Hepatocyte (in vitro differentiated cells): ENCODE results near the gene REN. TPM values are rescaled to one million over a fixed set of nuclear protein-coding genes. Genes with fewer than 3 reads are reported as not detected.

Experiments used
- DNase-seq: peaks from one replicate; pipeline ENCODE4 v3.0.0-alpha.2; 2016; ENCODE audit warnings: low spot score
- H2AFZ ChIP-seq: fragments of 200-600 bp; sonication (generic); 2 replicates; pipeline ENCODE4 v1.6.0; 2016; ENCODE audit warnings: antibody characterized with exemption, mild to moderate bottlenecking
- H3K27ac ChIP-seq: fragments of 200-600 bp; sonication (generic); 2 replicates; pipeline ENCODE4 v1.5.1; 2016; ENCODE audit warnings: mild to moderate bottlenecking
- H3K27me3 ChIP-seq: fragments of 200-600 bp; sonication (generic); 2 replicates; pipeline ENCODE4 v1.6.1; 2016
- H3K36me3 ChIP-seq: fragments of 200-600 bp; sonication (generic); replicated peaks from 2 replicates; pipeline ENCODE4 v1.5.1; 2016; ENCODE audit warnings: low read depth; ENCODE audit not compliant: insufficient read depth
- H3K4me1 ChIP-seq: fragments of 200-600 bp; sonication (generic); 2 replicates; pipeline ENCODE4 v1.5.1; 2016; ENCODE audit warnings: mild to moderate bottlenecking, moderate library complexity; ENCODE audit not compliant: insufficient read depth
- H3K4me2 ChIP-seq: fragments of 200-600 bp; sonication (generic); 2 replicates; pipeline ENCODE4 v1.6.0; 2016
- H3K4me3 ChIP-seq: fragments of 200-600 bp; sonication (generic); 2 replicates; pipeline ENCODE4 v1.5.1; 2016; ENCODE audit warnings: mild to moderate bottlenecking
- H3K79me2 ChIP-seq: fragments of 200-600 bp; sonication (generic); 2 replicates; pipeline ENCODE4 v1.6.0; 2017; ENCODE audit warnings: mild to moderate bottlenecking
- H3K9me2 ChIP-seq: fragments of 200-600 bp; sonication (generic); replicated peaks from 2 replicates; pipeline ENCODE4 v1.6.0; 2017; ENCODE audit warnings: mild to moderate bottlenecking; ENCODE audit not compliant: insufficient read depth
- H3K9me3 ChIP-seq: fragments of 200-600 bp; sonication (generic); 2 replicates; pipeline ENCODE4 v1.5.1; 2016; ENCODE audit warnings: low read depth, mild to moderate bottlenecking
- H4K20me1 ChIP-seq: fragments of 200-600 bp; sonication (generic); 2 replicates; pipeline ENCODE4 v1.6.0; 2016; ENCODE audit warnings: mild to moderate bottlenecking; ENCODE audit not compliant: insufficient read depth, poor library complexity, severe bottlenecking
- EZH2 ChIP-seq: fragments of 200-600 bp; sonication (generic); IDR thresholded peaks from 2 replicates; pipeline ENCODE4 v1.6.1; 2016; ENCODE audit warnings: antibody characterized with exemption, mild to moderate bottlenecking, borderline replicate concordance
- EZH2phosphoT487 ChIP-seq: fragments of 200-600 bp; sonication (generic); IDR thresholded peaks from one replicate; pipeline ENCODE4 v1.6.1; 2018; ENCODE audit warnings: antibody characterized with exemption, mild to moderate bottlenecking, low read depth, moderate library complexity; ENCODE audit not compliant: unreplicated experiment, severe bottlenecking
- whole genome bisulfite sequencing: methylation state at CpG from one replicate; pipeline ENCODE4 v1.1.6; 2016; ENCODE audit warnings: low lambda C conversion rate; ENCODE audit errors: missing lambda C conversion rate; 5-methylcytosine and 5-hydroxymethylcytosine counted together
- polyA plus RNA-seq: library from polyadenylated mRNA; unstranded; fragments of >200 nt; fragmentation: Nextera tagmentation; extraction: Ambion mirVana; gene quantifications from 2 replicates; pipeline ENCODE4 v1.2.1, GENCODE V29; 2016
- total RNA-seq: library from RNA; depleted of rRNA; stranded (reverse); fragments of >200 nt; gene quantifications from 2 replicates; pipeline ENCODE4 v1.2.3, GENCODE V29; 2014
- TF ChIP-seq, protein P1 (sequence below): fragments of 200-600 bp; sonication (generic); IDR thresholded peaks from 2 replicates; pipeline ENCODE4 v1.5.1; 2016; ENCODE audit warnings: antibody characterized with exemption, mild to moderate bottlenecking; ENCODE audit not compliant: poor library complexity

Gene REN
- total and polyA plus RNA-seq, 2 experiments from 2014 or later = 15.4 to 18.4 TPM

DNA sequence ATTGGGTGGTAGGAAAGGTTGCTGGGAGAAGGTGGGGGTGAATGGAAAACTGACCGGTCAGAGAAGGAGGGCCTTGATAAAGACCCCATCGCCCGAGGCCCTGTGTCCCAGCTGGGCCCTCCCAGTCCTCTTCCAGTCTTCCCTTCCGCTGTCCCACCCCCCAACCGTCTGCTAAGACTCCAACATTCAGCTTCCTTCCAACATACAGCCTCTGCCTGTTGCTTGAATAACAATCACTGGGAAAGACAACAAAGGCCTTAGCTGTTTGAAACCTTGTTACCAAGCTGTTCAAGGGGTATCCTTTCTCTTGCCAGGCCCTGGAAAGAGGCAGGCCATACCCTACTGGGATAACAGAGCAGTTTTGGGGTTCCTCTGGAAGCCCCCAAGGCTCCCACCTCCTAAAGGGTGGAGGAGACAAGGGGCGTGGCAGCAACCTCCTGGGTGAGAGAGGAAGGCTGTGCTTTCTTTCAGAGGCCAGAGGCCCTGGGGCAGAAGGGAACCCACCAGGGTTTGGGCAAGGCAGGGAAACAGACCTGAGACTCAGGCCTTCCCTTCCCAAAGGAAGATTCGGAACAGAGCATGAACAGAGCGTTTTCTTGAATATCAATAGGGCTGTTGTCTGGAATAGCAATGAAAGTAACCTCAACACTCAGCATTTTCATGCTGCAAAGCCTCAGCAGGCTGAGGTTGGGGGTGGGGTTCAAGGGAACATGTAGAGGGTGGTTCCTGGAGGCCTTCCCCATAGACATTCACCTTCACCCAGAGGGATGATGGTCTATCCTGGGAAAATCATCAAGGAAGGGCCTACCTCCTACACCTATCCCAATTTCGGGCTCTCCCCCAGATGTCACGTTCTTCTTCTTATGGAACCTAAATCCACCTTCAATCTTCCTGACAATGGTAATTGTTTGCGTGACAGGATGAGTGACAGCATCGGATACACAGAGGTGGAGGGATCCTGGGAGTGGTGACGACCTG is 18.4 kb downstream of the REN start:
- DNase-seq = no peak
- Histone ChIP-seq H3K4me3 (no peak overlapping the region), H2AFZ (no peak overlapping the region), H3K36me3 (no peaks in the 10 kb centered on the region), H4K20me1 (no peaks in the 10 kb centered on the region), H3K4me1 (peaks cover 9% of the 10 kb centered on the region), H3K4me2 (no peak overlapping the region), H3K9me2 (no peaks in the 10 kb centered on the region), H3K79me2 (no peaks in the 10 kb centered on the region), H3K27me3 (no peaks in the 10 kb centered on the region), H3K9me3 (no peaks in the 10 kb centered on the region), H3K27ac (no peak overlapping the region)
- no peak for TF ChIP-seq EZH2
- TF ChIP-seq, protein P1, sequence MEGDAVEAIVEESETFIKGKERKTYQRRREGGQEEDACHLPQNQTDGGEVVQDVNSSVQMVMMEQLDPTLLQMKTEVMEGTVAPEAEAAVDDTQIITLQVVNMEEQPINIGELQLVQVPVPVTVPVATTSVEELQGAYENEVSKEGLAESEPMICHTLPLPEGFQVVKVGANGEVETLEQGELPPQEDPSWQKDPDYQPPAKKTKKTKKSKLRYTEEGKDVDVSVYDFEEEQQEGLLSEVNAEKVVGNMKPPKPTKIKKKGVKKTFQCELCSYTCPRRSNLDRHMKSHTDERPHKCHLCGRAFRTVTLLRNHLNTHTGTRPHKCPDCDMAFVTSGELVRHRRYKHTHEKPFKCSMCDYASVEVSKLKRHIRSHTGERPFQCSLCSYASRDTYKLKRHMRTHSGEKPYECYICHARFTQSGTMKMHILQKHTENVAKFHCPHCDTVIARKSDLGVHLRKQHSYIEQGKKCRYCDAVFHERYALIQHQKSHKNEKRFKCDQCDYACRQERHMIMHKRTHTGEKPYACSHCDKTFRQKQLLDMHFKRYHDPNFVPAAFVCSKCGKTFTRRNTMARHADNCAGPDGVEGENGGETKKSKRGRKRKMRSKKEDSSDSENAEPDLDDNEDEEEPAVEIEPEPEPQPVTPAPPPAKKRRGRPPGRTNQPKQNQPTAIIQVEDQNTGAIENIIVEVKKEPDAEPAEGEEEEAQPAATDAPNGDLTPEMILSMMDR = no peak
- no peak for TF ChIP-seq EZH2phosphoT487
- WGBS = 80% methylated on average over 13 of the region's 13 CpGs

DNA sequence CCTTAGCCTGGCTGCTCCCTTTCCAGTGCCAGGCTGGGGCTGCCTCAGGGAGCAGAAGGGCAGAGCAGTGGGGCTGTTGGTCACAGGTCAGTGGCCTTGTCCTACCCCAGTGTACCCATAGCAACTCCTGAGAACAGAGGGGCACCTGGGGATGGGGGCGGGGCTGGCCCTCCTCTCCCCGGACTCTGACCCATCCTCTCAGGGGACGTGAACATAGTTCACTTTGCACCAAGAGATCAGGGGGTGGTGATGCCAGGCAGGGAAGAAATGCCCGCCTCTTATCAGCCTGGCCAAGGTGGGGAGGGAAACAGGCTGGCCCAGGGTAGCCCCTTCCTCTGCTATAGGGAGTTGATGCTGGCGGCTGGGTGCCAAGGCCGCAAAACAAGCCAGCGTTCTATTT is 19.2 kb downstream of the REN start:
- Histone ChIP-seq H4K20me1 (no peaks in the 10 kb centered on the region), H3K9me2 (no peaks in the 10 kb centered on the region), H3K36me3 (no peaks in the 10 kb centered on the region), H3K79me2 (no peaks in the 10 kb centered on the region), H3K27ac (no peak overlapping the region), H2AFZ (no peak overlapping the region), H3K27me3 (no peaks in the 10 kb centered on the region), H3K4me2 (no peak overlapping the region), H3K4me3 (no peak overlapping the region), H3K9me3 (no peaks in the 10 kb centered on the region), H3K4me1 (peaks cover 5% of the 10 kb centered on the region)
- 90% methylated on average over 6 of the region's 7 CpGs for WGBS
- DNase-seq = no peak
- TF ChIP-seq, protein P1 = no peak
- TF ChIP-seq EZH2phosphoT487 = no peak
- TF ChIP-seq EZH2 = no peak

DNA sequence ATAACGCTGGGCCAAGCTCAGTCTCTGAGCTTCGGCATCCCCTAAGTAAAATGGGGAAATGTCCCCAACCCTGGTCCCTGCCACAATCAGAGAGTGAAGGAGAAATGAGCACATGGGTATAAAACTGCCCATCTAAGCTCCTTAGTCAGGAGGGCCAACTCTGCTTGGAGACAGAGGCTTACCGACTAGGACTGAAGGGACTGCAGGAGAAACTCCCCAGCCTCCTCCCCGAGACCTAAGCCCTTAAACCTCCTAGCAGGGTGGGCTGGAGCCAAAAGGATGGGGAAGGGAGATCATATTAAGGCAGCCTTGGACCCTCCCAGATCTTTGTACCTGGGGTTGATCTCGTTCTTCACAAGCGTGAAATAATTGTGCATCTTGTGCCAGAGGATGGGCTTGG is 19.8 kb downstream of the REN start:
- no peak for TF ChIP-seq EZH2
- 91% methylated on average over 6 of the region's 6 CpGs for WGBS
- H3K27ac ChIP-seq = no peak overlapping the region

DNA sequence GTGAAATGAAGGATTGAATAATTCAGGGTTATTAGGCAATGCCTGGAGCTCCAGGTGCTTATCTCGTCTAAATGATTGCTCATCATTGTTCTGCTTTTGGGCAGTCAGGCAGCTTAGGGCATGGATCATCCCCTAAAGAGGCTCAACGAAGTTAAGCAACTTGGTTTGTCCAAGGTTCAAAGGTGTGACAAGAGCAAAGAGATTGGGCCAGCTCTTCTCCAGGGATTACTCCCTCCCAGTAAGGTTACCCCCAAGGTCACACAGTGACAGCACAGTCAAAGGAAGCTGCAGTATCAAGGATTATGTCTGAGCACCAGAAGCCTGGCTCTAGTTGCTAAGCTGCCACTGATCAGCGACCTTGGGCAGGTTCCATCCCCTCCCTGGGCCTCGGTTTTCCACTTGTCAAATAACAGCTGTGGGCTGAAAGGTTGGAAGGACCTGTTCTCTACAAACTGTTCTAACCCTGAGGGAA is 21.1 kb downstream of the REN start:
- Histone ChIP-seq H3K79me2 (no peaks in the 10 kb centered on the region), H3K4me1 (no peaks in the 10 kb centered on the region), H3K4me3 (no peak overlapping the region), H3K9me2 (no peaks in the 10 kb centered on the region), H3K27me3 (no peaks in the 10 kb centered on the region), H3K4me2 (no peak overlapping the region), H3K36me3 (no peaks in the 10 kb centered on the region), H2AFZ (no peak overlapping the region), H3K9me3 (no peaks in the 10 kb centered on the region), H4K20me1 (no peaks in the 10 kb centered on the region), H3K27ac (no peak overlapping the region)
- WGBS = 64% methylated on average over 4 of the region's 4 CpGs
- TF ChIP-seq EZH2 = no peak
- TF ChIP-seq, protein P1 = no peak
- no peak for DNase-seq

More for the DNA sequence above, 19.8 kb downstream of the REN start:
- Histone ChIP-seq H3K27me3 (no peaks in the 10 kb centered on the region), H3K4me2 (no peak overlapping the region), H3K36me3 (no peaks in the 10 kb centered on the region), H3K9me3 (no peaks in the 10 kb centered on the region), H3K4me3 (no peak overlapping the region), H2AFZ (no peak overlapping the region), H3K4me1 (peaks cover 5% of the 10 kb centered on the region), H4K20me1 (no peaks in the 10 kb centered on the region), H3K79me2 (no peaks in the 10 kb centered on the region), H3K9me2 (no peaks in the 10 kb centered on the region)
- DNase-seq = no peak
